GM23338 (cell line): ENCODE data around the gene SPEM2. TPM values are rescaled to one million over a fixed set of nuclear protein-coding genes. Genes with fewer than 3 reads are reported as not detected.

Source experiments
- ATAC-seq: fragments of 200-7000 bp; cut with Tn5 transposase; 3 replicates; pipeline ENCODE4 v1.9.1; 2020
- DNase-seq: peaks from one replicate; pipeline ENCODE4 v3.0.0-alpha.2; 2015; ENCODE audit warnings: low spot score
- H2AFZ ChIP-seq: fragments of 200-600 bp; sonication (generic); 2 replicates; pipeline ENCODE4 v1.8.0; 2016; ENCODE audit warnings: antibody characterized with exemption, mild to moderate bottlenecking, moderate library complexity
- H3F3A ChIP-seq: fragments of 200-600 bp; sonication (generic); replicated peaks from 2 replicates; pipeline ENCODE4 v1.8.0; 2017; ENCODE audit warnings: antibody characterized with exemption, mixed run types, low read depth
- H3K27ac ChIP-seq: fragments of 200-600 bp; sonication (generic); 2 replicates; pipeline ENCODE4 v1.6.1; 2016; ENCODE audit warnings: low read depth
- H3K27me3 ChIP-seq: fragments of 200-600 bp; sonication (generic); 2 replicates; pipeline ENCODE4 v1.8.0; 2016; ENCODE audit warnings: mild to moderate bottlenecking, mixed run types, moderate library complexity; ENCODE audit not compliant: insufficient read depth
- H3K36me3 ChIP-seq: fragments of 200-600 bp; sonication (generic); 2 replicates; pipeline ENCODE4 v1.8.0; 2016; ENCODE audit warnings: mild to moderate bottlenecking; ENCODE audit not compliant: insufficient read depth
- H3K4me1 ChIP-seq: fragments of 200-600 bp; sonication (generic); 2 replicates; pipeline ENCODE4 v1.8.0; 2016; ENCODE audit warnings: mild to moderate bottlenecking, moderate library complexity; ENCODE audit not compliant: insufficient read depth
- H3K4me2 ChIP-seq: fragments of 200-600 bp; sonication (generic); 2 replicates; pipeline ENCODE4 v1.7.1; 2017; ENCODE audit warnings: mixed run types
- H3K4me3 ChIP-seq: fragments of 200-600 bp; sonication (generic); 2 replicates; pipeline ENCODE4 v1.6.1; 2016; ENCODE audit warnings: mixed run types
- H3K79me2 ChIP-seq: fragments of 200-600 bp; sonication (generic); replicated peaks from 2 replicates; pipeline ENCODE4 v1.8.0; 2017; ENCODE audit warnings: mild to moderate bottlenecking; ENCODE audit not compliant: insufficient read depth
- H3K9me2 ChIP-seq: fragments of 200-600 bp; sonication (generic); 2 replicates; pipeline ENCODE4 v1.8.0; 2017; ENCODE audit not compliant: insufficient read depth
- H4K20me1 ChIP-seq: fragments of 200-600 bp; sonication (generic); replicated peaks from 2 replicates; pipeline ENCODE4 v1.8.0; 2017; ENCODE audit warnings: mild to moderate bottlenecking; ENCODE audit not compliant: insufficient read depth
- H3K27ac Mint-ChIP-seq: 2 replicates; pipeline ENCODE4 v1.8.0; 2020; ENCODE audit warnings: inconsistent platforms, mild to moderate bottlenecking, moderate library complexity, mixed read lengths
- H3K27me3 Mint-ChIP-seq: 3 replicates; pipeline ENCODE4 v1.8.0; 2022; ENCODE audit warnings: low read depth, mild to moderate bottlenecking, moderate library complexity, mixed read lengths, inconsistent platforms; ENCODE audit not compliant: insufficient read depth, poor library complexity
- H3K36me3 Mint-ChIP-seq: 3 replicates; pipeline ENCODE4 v1.8.0; 2021; ENCODE audit warnings: low read depth, mild to moderate bottlenecking, inconsistent platforms, moderate library complexity, mixed read lengths
- H3K4me1 Mint-ChIP-seq: 3 replicates; pipeline ENCODE4 v1.8.0; 2020; ENCODE audit warnings: mild to moderate bottlenecking, inconsistent platforms, mixed read lengths
- H3K4me3 Mint-ChIP-seq: 3 replicates; pipeline ENCODE4 v1.8.0; 2021; ENCODE audit warnings: moderate library complexity, mild to moderate bottlenecking, inconsistent platforms, mixed read lengths
- H3K9me3 Mint-ChIP-seq: 3 replicates; pipeline ENCODE4 v1.8.0; 2020; ENCODE audit warnings: moderate library complexity, mild to moderate bottlenecking, inconsistent platforms, mixed read lengths
- CREB1 ChIP-seq: fragments of 250-450 bp; sonication (Bioruptor Pico); IDR thresholded peaks from 2 replicates; pipeline ENCODE4 v1.5.0; 2020; ENCODE audit warnings: low read depth, mild to moderate bottlenecking, moderate library complexity
- CTCF ChIP-seq, 2 experiments: fragments of 200-600 bp in 1 of 2; sonication (generic) in 1 of 2; conservative IDR thresholded peaks; 2 replicates each; pipeline versions ENCODE4 v1.5.1 to v1.6.1; 2016 to 2017; ENCODE audit warnings: antibody characterized with exemption in 2 of 2, low read depth in 2 of 2, mild to moderate bottlenecking in 2 of 2, moderate library complexity in 1 of 2
- ETS1 ChIP-seq: IDR thresholded peaks from 2 replicates; pipeline ENCODE4 v1.6.1; 2016; ENCODE audit warnings: antibody characterized with exemption
- EZH2phosphoT487 ChIP-seq: fragments of 200-600 bp; sonication (generic); IDR thresholded peaks from one replicate; pipeline ENCODE4 v1.8.1; 2018; ENCODE audit warnings: antibody characterized with exemption; ENCODE audit not compliant: unreplicated experiment
- JUNB ChIP-seq: IDR thresholded peaks from one replicate; pipeline ENCODE4 v1.6.1; 2016; ENCODE audit warnings: antibody characterized with exemption; ENCODE audit not compliant: unreplicated experiment
- NANOG ChIP-seq: IDR thresholded peaks from 2 replicates; pipeline ENCODE4 v1.6.1; 2016; ENCODE audit warnings: antibody characterized with exemption, borderline replicate concordance
- POLR2AphosphoS5 ChIP-seq: IDR thresholded peaks from 2 replicates; pipeline ENCODE4 v1.6.1; 2016; ENCODE audit warnings: antibody characterized with exemption, low read depth
- REST ChIP-seq: IDR thresholded peaks from one replicate; pipeline ENCODE4 v1.6.1; 2018; ENCODE audit warnings: antibody characterized with exemption; ENCODE audit not compliant: unreplicated experiment
- STAT1 ChIP-seq: IDR thresholded peaks from one replicate; pipeline ENCODE4 v1.6.1; 2016; ENCODE audit warnings: antibody characterized with exemption; ENCODE audit not compliant: unreplicated experiment
- ZNF114 ChIP-seq: fragments of 250-450 bp; sonication (Bioruptor Pico); IDR thresholded peaks from 2 replicates; pipeline ENCODE4 v1.5.0; 2020; ENCODE audit warnings: mild to moderate bottlenecking, moderate library complexity
- ZNF331 ChIP-seq: fragments of 250-450 bp; sonication (Bioruptor Pico); IDR thresholded peaks from 2 replicates; pipeline ENCODE4 v1.5.0; 2020; ENCODE audit warnings: low read depth, mild to moderate bottlenecking, moderate library complexity
- ZNF462 ChIP-seq: fragments of 250-450 bp; sonication (Bioruptor Pico); IDR thresholded peaks from 2 replicates; pipeline ENCODE4 v1.5.0; 2020; ENCODE audit warnings: mild to moderate bottlenecking, moderate library complexity
- polyA plus RNA-seq: library from polyadenylated mRNA; unstranded; fragments of >200 nt; fragmentation: Nextera tagmentation; extraction: Ambion mirVana; gene quantifications from 2 replicates; pipeline ENCODE4 v1.2.1, GENCODE V29; 2016
- total RNA-seq: library from RNA; depleted of rRNA; stranded (reverse); fragments of >200 nt; shearing (Covaris generic); gene quantifications from 2 replicates; pipeline ENCODE4 v1.2.3, GENCODE V29; 2014

SPEM2 gene
- total and polyA plus RNA-seq, 2 experiments from 2014 or later = not detected

DNA sequence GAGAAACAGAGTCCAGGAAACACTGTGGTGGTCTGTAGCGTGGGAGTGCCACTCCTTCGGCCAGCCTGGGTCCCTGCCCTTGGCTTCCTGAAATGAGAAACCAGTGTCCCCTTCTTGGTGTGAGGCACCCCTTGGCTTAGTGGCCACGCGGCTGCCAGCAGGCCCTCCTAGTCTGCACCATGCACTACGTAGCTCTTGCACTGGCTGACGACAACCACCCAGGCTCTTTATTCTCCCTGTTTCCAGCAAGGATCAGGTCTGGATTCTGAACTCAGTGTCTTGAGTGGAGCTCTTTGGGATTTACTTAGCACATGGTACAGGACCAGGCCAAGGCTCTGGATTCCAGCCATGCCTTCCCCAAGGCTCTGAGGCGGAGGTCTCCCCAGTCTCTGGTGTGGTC is 2.1 kb downstream of the SPEM2 start (continued):
- no peak for TF ChIP-seq ETS1

GRCh38 chr17:7428557-7428956 is 3.1 kb downstream of the SPEM2 start, which contains the start of gene SPEM3:
Gene SPEM3 (plus strand): TSS chr17:7428857. CDS start chr17:7428903, 46 bp downstream.
- 0 out of 2 replicates have a peak, but pooled peaks cover 13% of the 10 kb centered on the region for H3K9me2 ChIP-seq
- H3K9me3 Mint-ChIP-seq = no peaks in the 10 kb centered on the region; the same call in 2 of the 3 replicates
- no peak within 1 kb of the TSS for H3K4me3 ChIP-seq
- no peaks in the 10 kb centered on the region; the same call in 2 of the 3 replicates for H3K4me1 Mint-ChIP-seq
- H2AFZ ChIP-seq = no peak within 1 kb of the TSS
- no peak within 1 kb of the TSS for H3K27ac ChIP-seq
- H4K20me1 ChIP-seq = no peaks in the 10 kb centered on the region
- no peaks in the 10 kb centered on the region for H3F3A ChIP-seq
- no peaks in the 10 kb centered on the region for H3K79me2 ChIP-seq
- no peak for ATAC-seq
- no peaks in the 10 kb centered on the region for H3K4me1 ChIP-seq
- no peak within 1 kb of the TSS for H3K4me2 ChIP-seq
- H3K27me3 Mint-ChIP-seq = peaks cover 21% of the 10 kb centered on the region
- no peaks in the 10 kb centered on the region for H3K36me3 ChIP-seq
- H3K27me3 ChIP-seq = no peaks in the 10 kb centered on the region
- H3K36me3 Mint-ChIP-seq = no peaks in the 10 kb centered on the region
- no peak for DNase-seq
- no peak within 1 kb of the TSS for H3K4me3 Mint-ChIP-seq
- no peak within 1 kb of the TSS; the same call in 1 of the 2 replicates for H3K27ac Mint-ChIP-seq
- TF ChIP-seq CREB1 (CRISPR knock-in tag) (no peak), ZNF462 (CRISPR knock-in tag) (no peak), EZH2phosphoT487 (no peak), ZNF331 (CRISPR knock-in tag) (no peak), STAT1 (no peak), ZNF114 (CRISPR knock-in tag) (no peak), POLR2AphosphoS5 (no peak), ETS1 (no peak), JUNB (no peak), NANOG (no peak), REST (no peak), CTCF (conservative IDR thresholded peaks at IDR 0.05; ENCODE audit: low read depth in 2 of 2) (no peak)
